Choroid plexus epithelial cell (primary cell): ENCODE data around the gene IL31.
A peak's percentile ranks its signal among the peaks of the same experiment; 100 is the strongest.

Experiments
- DNase-seq: peaks from one replicate; pipeline ENCODE4 v3.0.0-alpha.2; 2010; ENCODE audit warnings: low read depth
- H3K4me3 ChIP-seq: 2 replicates; pipeline ENCODE4 v1.5.1; 2011; ENCODE audit warnings: low read depth, mild to moderate bottlenecking, control low read depth, low read length, moderate library complexity
- CTCF ChIP-seq: conservative IDR thresholded peaks from 2 replicates; pipeline ENCODE4 v1.5.1; 2011; ENCODE audit warnings: low read depth, mild to moderate bottlenecking, control low read depth, inconsistent platforms, low read length, moderate library complexity

IL31 gene

GRCh38 chr12:122123761-122124145, 50.3 kb downstream of the IL31 start:
- no peak for DNase-seq
- no peak overlapping the region for H3K4me3 ChIP-seq
- TF ChIP-seq CTCF: no peak

DNA sequence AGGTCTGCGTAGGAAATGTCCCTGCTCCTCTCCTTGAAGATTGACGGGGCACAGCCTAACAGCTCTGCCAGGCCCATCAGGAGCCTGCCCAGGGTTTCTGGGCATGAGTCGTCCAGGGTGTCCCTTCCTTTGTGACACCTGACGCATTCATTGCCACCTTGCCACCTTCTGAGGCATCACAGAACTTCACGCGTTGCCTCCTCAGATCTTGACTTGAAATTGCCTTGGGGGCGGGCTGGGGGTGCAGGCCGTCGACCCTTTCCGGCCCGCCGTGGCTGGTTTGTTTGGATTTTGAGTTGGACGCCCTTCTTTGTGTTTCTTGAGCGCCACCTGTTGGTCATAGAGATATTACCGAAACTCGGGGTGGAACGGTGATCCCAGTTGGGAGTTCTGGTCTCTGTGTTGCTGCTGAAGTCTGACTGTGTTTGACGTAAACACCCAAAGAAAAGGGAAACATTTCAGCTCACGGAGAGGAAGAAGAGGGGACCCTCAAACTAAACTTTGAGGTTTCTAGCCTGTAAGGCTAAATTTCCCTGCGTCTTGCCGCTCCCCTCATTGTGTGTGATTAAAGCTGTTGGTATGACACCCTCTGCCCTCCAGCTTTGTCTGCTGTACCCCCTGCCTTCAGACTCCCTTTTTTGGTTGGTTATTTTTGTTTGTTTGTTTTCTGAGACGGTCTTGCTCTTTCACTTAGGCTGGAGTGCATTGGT, 50.8 kb downstream of the IL31 start:
- H3K4me3 ChIP-seq: peak overlapping the region; percentile 7
- DNase-seq: peak; percentile 80
- TF ChIP-seq CTCF: peak; percentile 82
